H9 (cell line): Measurements from ENCODE around the gene TMEM63B. TPM values are rescaled to one million over a fixed set of nuclear protein-coding genes. Genes with fewer than 3 reads are reported as not detected.

ENCODE experiments used
- DNase-seq: peaks from one replicate; pipeline ENCODE4 v3.0.0-alpha.2; 2017
- H2AFZ ChIP-seq: one replicate; pipeline ENCODE4 v1.6.1; 2013; ENCODE audit warnings: mild to moderate bottlenecking, low read length, control low read depth, moderate library complexity
- H2AK5ac ChIP-seq: 2 replicates; pipeline ENCODE4 v1.6.1; 2013; ENCODE audit warnings: low read length, control low read depth, mixed read lengths; ENCODE audit not compliant: insufficient read length
- H2BK120ac ChIP-seq: one replicate; pipeline ENCODE4 v1.6.1; 2013; ENCODE audit warnings: low read depth, mild to moderate bottlenecking, low read length, control low read depth, inconsistent platforms; ENCODE audit not compliant: poor library complexity, severe bottlenecking
- H2BK12ac ChIP-seq: 2 replicates; pipeline ENCODE4 v1.6.1; 2013; ENCODE audit warnings: low read length, control low read depth, mixed read lengths, low read depth; ENCODE audit not compliant: insufficient read length
- H2BK15ac ChIP-seq: 2 replicates; pipeline ENCODE4 v1.6.1; 2013; ENCODE audit warnings: low read depth, low read length, control low read depth
- H2BK20ac ChIP-seq: one replicate; pipeline ENCODE4 v1.6.1; 2013; ENCODE audit warnings: low read depth, mild to moderate bottlenecking, low read length, control low read depth, inconsistent platforms; ENCODE audit not compliant: poor library complexity, severe bottlenecking
- H2BK5ac ChIP-seq: 2 replicates; pipeline ENCODE4 v1.6.1; 2013; ENCODE audit warnings: low read length, control low read depth, mixed read lengths; ENCODE audit not compliant: insufficient read length
- H3K14ac ChIP-seq: 2 replicates; pipeline ENCODE4 v1.6.1; 2013; ENCODE audit warnings: low read length, control low read depth; ENCODE audit not compliant: insufficient read depth
- H3K18ac ChIP-seq: 2 replicates; pipeline ENCODE4 v1.6.1; 2013; ENCODE audit warnings: low read depth, mild to moderate bottlenecking, mixed read lengths, low read length, control low read depth; ENCODE audit not compliant: insufficient read length
- H3K23ac ChIP-seq: 2 replicates; pipeline ENCODE4 v1.6.1; 2013; ENCODE audit warnings: low read length, control low read depth, mixed read lengths, low read depth; ENCODE audit not compliant: insufficient read length
- H3K23me2 ChIP-seq: 2 replicates; pipeline ENCODE4 v1.6.1; 2013; ENCODE audit warnings: low read depth, mild to moderate bottlenecking, mixed read lengths, low read length, control low read depth; ENCODE audit not compliant: insufficient read length, poor library complexity, severe bottlenecking
- H3K27ac ChIP-seq: 2 replicates; pipeline ENCODE4 v1.5.1; 2013; ENCODE audit warnings: low read length, control low read depth, mixed read lengths, low read depth; ENCODE audit not compliant: insufficient read length
- H3K27me3 ChIP-seq: 2 replicates; pipeline ENCODE4 v1.6.1; 2013; ENCODE audit warnings: low read length, control low read depth, inconsistent platforms; ENCODE audit not compliant: insufficient read depth
- H3K4ac ChIP-seq: 2 replicates; pipeline ENCODE4 v1.6.1; 2013; ENCODE audit warnings: low read depth, mild to moderate bottlenecking, control low read depth, inconsistent platforms, low read length, moderate library complexity
- H3K4me1 ChIP-seq: 2 replicates; pipeline ENCODE4 v1.6.1; 2013; ENCODE audit warnings: low read length, control low read depth, inconsistent platforms; ENCODE audit not compliant: insufficient read depth
- H3K4me2 ChIP-seq: 2 replicates; pipeline ENCODE4 v1.6.1; 2013; ENCODE audit warnings: low read length, control low read depth, mixed read lengths; ENCODE audit not compliant: insufficient read length, insufficient read depth
- H3K56ac ChIP-seq: 2 replicates; pipeline ENCODE4 v1.6.1; 2013; ENCODE audit warnings: low read depth, mild to moderate bottlenecking, mixed read lengths, low read length, control low read depth; ENCODE audit not compliant: insufficient read length
- H3K79me1 ChIP-seq: 2 replicates; pipeline ENCODE4 v1.6.1; 2013; ENCODE audit warnings: low read depth, mild to moderate bottlenecking, moderate library complexity, low read length, control low read depth, inconsistent platforms; ENCODE audit not compliant: insufficient read depth, poor library complexity, severe bottlenecking
- H3K79me2 ChIP-seq: 2 replicates; pipeline ENCODE4 v1.6.1; 2013; ENCODE audit warnings: low read length, control low read depth, inconsistent platforms; ENCODE audit not compliant: insufficient read depth
- H3K9ac ChIP-seq: 2 replicates; pipeline ENCODE4 v1.6.1; 2013; ENCODE audit warnings: low read length, control low read depth, mixed read lengths; ENCODE audit not compliant: insufficient read length; ENCODE audit errors: extremely low read depth
- H3K9me3 ChIP-seq: one replicate; pipeline ENCODE4 v1.6.1; 2013; ENCODE audit warnings: low read depth, low read length, inconsistent platforms; ENCODE audit not compliant: control insufficient read depth
- H3T11ph ChIP-seq: one replicate; pipeline ENCODE4 v1.6.1; 2013; ENCODE audit warnings: mild to moderate bottlenecking, low read length, control low read depth, inconsistent platforms
- H4K20me1 ChIP-seq: one replicate; pipeline ENCODE4 v1.6.1; 2013; ENCODE audit not compliant: control insufficient read depth, insufficient read length, insufficient read depth
- H4K5ac ChIP-seq: 2 replicates; pipeline ENCODE4 v1.6.1; 2013; ENCODE audit warnings: low read depth, mild to moderate bottlenecking, mixed read lengths, low read length, control low read depth; ENCODE audit not compliant: insufficient read length
- H4K8ac ChIP-seq: replicated peaks from 2 replicates; pipeline ENCODE4 v1.6.1; 2013; ENCODE audit warnings: low read length, control low read depth, mixed read lengths, low read depth; ENCODE audit not compliant: insufficient read length
- H4K91ac ChIP-seq: 2 replicates; pipeline ENCODE4 v1.6.1; 2013; ENCODE audit warnings: low read depth, mild to moderate bottlenecking, moderate library complexity, mixed read lengths, low read length, control low read depth; ENCODE audit not compliant: insufficient read length
- H3K27ac Mint-ChIP-seq, 3 experiments: 2 replicates in 2 of 3; 3 replicates in 1 of 3; pipeline ENCODE4 v1.8.0; 2020 to 2021; ENCODE audit warnings: mixed read lengths in 3 of 3, mild to moderate bottlenecking in 1 of 3, moderate library complexity in 1 of 3
- H3K27me3 Mint-ChIP-seq: 2 replicates; pipeline ENCODE4 v1.8.0; 2021; ENCODE audit warnings: low read depth, mild to moderate bottlenecking, moderate library complexity, mixed read lengths
- H3K36me3 Mint-ChIP-seq, 3 experiments: 2 replicates in 2 of 3; 3 replicates in 1 of 3; pipeline ENCODE4 v1.8.0; 2020 to 2021; ENCODE audit warnings: low read depth in 3 of 3, mixed read lengths in 3 of 3; ENCODE audit not compliant: insufficient read depth in 1 of 3
- H3K4me1 Mint-ChIP-seq, 2 experiments: 2 replicates each; pipeline ENCODE4 v1.8.0; 2020; ENCODE audit warnings: mixed read lengths in 2 of 2
- H3K4me3 Mint-ChIP-seq, 2 experiments: 2 replicates in 1 of 2; 3 replicates in 1 of 2; pipeline ENCODE4 v1.8.0; 2020 to 2021; ENCODE audit warnings: mild to moderate bottlenecking in 2 of 2, mixed read lengths in 2 of 2, moderate library complexity in 1 of 2
- H3K9me3 Mint-ChIP-seq, 2 experiments: 2 replicates in 1 of 2; 3 replicates in 1 of 2; pipeline ENCODE4 v1.8.0; 2020; ENCODE audit warnings: mild to moderate bottlenecking in 2 of 2, mixed read lengths in 2 of 2, moderate library complexity in 1 of 2
- CTCF ChIP-seq: fragments of 200-600 bp; sonication (generic); conservative IDR thresholded peaks from 3 replicates; pipeline ENCODE4 v1.8.0; 2021; ENCODE audit warnings: antibody characterized with exemption, mild to moderate bottlenecking
- WGBS: extraction: QIAGEN DNeasy Blood & Tissue Kit; methylation state at CpG from one replicate; pipeline ENCODE4 v1.1.7; 2013; ENCODE audit warnings: missing lambda C conversion rate, low lambda C conversion rate, mixed read lengths; ENCODE audit not compliant: insufficient read length; ENCODE audit errors: extremely low coverage; 5-methylcytosine and 5-hydroxymethylcytosine counted together
- total RNA-seq: library from RNA; stranded (reverse); gene quantifications from 2 replicates; pipeline ENCODE4 v1.2.1, GENCODE V29; 2021

The TMEM63B gene
- total RNA-seq, 1 experiment from 2014 or later = 56.3 TPM

- H3K27ac Mint-ChIP-seq = no peak overlapping the region
- Histone ChIP-seq H3K79me2 (no peaks in the 10 kb centered on the region), H2BK20ac (no peak overlapping the region), H2BK120ac (no peak overlapping the region), H2AK5ac (no peak overlapping the region), H4K5ac (no peak overlapping the region), H3K9ac (no peak overlapping the region), H3K56ac (no peak overlapping the region), H3K9me3 (no peaks in the 10 kb centered on the region), H3K4ac (no peak overlapping the region), H4K8ac (no peak overlapping the region), H3K14ac (no peak overlapping the region), H3K4me1 (peaks cover 7% of the 10 kb centered on the region; the same call in 1 of the 2 replicates), H3K23me2 (no peaks in the 10 kb centered on the region), H2BK5ac (no peak overlapping the region), H4K91ac (no peak overlapping the region), H2BK12ac (no peak overlapping the region), H3T11ph (no peak overlapping the region), H3K18ac (no peak overlapping the region), H3K27ac (no peak overlapping the region), H2BK15ac (no peak overlapping the region), H2AFZ (no peak overlapping the region), H3K4me2 (no peak overlapping the region), H3K27me3 (no peaks in the 10 kb centered on the region), H4K20me1 (no peaks in the 10 kb centered on the region), H3K23ac (no peak overlapping the region), H3K79me1 (no peaks in the 10 kb centered on the region)
- H3K4me3 Mint-ChIP-seq = no peak overlapping the region
- WGBS = no CpG with 5 or more reads among the region's 2 CpGs
- no peak for DNase-seq
- H3K9me3 Mint-ChIP-seq = no peaks in the 10 kb centered on the region; a peak in 1 of 5 replicates
- peaks cover 4% of the 10 kb centered on the region for H3K27me3 Mint-ChIP-seq
- TF ChIP-seq CTCF = no peak
- H3K4me1 Mint-ChIP-seq = peaks cover 22 to 39% of the 10 kb centered on the region in 2 experiments
- H3K36me3 Mint-ChIP-seq = no peaks in the 10 kb centered on the region
These were observed 61.5 kb downstream of the TMEM63B start for GRCh38 chr6:44188819-44189218.
